ENCODE data around the gene WASF2. TPM values are rescaled to one million over a fixed set of nuclear protein-coding genes. Genes with fewer than 3 reads are reported as not detected.

Gene WASF2
- total and polyA plus RNA-seq, 2 of the 13 experiments (the other 11 are each of a cell fraction or from before 2014, with no cell fraction given): 10.4 to 27.7 TPM

DNA sequence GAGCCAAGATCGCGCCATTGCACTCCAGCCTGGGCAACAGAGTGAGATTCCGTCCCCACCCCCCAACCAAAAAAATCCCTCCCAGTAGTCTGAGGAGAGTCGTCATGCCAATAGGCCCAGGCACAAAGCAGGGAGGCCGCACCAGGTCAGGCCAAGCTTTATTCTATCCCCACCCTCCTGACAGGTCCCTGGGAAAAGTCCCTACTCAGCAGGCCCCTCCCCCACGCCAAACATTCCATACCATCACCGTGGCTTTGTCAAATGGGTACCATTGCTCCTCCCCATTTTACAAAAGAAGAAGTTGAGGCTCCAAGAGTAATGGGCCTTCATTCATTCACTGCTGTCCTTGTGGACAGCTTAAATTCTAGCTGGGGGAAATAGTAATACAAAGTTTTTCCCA, 92.2 kb downstream of the WASF2 start:
- DNase-seq (ENCODE audit: low spot score): no peak
- no peak overlapping the region for H3K9ac ChIP-seq (ENCODE audit: insufficient read depth, low read depth, low read length)
- H3K4me1 ChIP-seq (ENCODE audit: insufficient read depth, low read length): peaks cover 12% of the 10 kb centered on the region; the same call in 1 of the 2 replicates
- 52% methylated on average over 5 of the region's 7 CpGs for WGBS (ENCODE audit: low lambda C conversion rate)
- intact Hi-C loops (cut with micrococcal nuclease; ENCODE audit: unreplicated experiment) (loop anchor here (10.0 kb wide), 1 partner anchor 267 kb away; no protein-coding TSS in a partner anchor), in situ Hi-C loops (cut with HindIII; ENCODE audit: extremely low pct_ligation_motif_present, low pct_unique_long_range_greater_than_20kb) (no loop called here)
- H3K27ac ChIP-seq (ENCODE audit: extremely low read length, insufficient read depth, low read length): no peak overlapping the region
- no peak for ATAC-seq
- TF ChIP-seq, protein P1, sequence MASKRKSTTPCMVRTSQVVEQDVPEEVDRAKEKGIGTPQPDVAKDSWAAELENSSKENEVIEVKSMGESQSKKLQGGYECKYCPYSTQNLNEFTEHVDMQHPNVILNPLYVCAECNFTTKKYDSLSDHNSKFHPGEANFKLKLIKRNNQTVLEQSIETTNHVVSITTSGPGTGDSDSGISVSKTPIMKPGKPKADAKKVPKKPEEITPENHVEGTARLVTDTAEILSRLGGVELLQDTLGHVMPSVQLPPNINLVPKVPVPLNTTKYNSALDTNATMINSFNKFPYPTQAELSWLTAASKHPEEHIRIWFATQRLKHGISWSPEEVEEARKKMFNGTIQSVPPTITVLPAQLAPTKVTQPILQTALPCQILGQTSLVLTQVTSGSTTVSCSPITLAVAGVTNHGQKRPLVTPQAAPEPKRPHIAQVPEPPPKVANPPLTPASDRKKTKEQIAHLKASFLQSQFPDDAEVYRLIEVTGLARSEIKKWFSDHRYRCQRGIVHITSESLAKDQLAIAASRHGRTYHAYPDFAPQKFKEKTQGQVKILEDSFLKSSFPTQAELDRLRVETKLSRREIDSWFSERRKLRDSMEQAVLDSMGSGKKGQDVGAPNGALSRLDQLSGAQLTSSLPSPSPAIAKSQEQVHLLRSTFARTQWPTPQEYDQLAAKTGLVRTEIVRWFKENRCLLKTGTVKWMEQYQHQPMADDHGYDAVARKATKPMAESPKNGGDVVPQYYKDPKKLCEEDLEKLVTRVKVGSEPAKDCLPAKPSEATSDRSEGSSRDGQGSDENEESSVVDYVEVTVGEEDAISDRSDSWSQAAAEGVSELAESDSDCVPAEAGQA (IDR thresholded peaks at IDR 0.05; ENCODE audit: low read depth): no peak
- TF ChIP-seq, protein P1 (CRISPR knock-in tag; IDR thresholded peaks at IDR 0.05; ENCODE audit: borderline replicate concordance): no peak
- TF ChIP-seq ZNF629 (CRISPR knock-in tag; conservative IDR thresholded peaks at IDR 0.05) (no peak), MAFF (IDR thresholded peaks at IDR 0.05; ENCODE audit: low read depth, low read length) (0 out of 2 replicates have a peak, but pooled peaks have one; percentile 3)
- TF ChIP-seq, protein P2, sequence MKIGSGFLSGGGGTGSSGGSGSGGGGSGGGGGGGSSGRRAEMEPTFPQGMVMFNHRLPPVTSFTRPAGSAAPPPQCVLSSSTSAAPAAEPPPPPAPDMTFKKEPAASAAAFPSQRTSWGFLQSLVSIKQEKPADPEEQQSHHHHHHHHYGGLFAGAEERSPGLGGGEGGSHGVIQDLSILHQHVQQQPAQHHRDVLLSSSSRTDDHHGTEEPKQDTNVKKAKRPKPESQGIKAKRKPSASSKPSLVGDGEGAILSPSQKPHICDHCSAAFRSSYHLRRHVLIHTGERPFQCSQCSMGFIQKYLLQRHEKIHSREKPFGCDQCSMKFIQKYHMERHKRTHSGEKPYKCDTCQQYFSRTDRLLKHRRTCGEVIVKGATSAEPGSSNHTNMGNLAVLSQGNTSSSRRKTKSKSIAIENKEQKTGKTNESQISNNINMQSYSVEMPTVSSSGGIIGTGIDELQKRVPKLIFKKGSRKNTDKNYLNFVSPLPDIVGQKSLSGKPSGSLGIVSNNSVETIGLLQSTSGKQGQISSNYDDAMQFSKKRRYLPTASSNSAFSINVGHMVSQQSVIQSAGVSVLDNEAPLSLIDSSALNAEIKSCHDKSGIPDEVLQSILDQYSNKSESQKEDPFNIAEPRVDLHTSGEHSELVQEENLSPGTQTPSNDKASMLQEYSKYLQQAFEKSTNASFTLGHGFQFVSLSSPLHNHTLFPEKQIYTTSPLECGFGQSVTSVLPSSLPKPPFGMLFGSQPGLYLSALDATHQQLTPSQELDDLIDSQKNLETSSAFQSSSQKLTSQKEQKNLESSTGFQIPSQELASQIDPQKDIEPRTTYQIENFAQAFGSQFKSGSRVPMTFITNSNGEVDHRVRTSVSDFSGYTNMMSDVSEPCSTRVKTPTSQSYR (CRISPR knock-in tag; IDR thresholded peaks at IDR 0.05; ENCODE audit: borderline replicate concordance): peak; percentile 37; the same call in 1 of the 2 replicates
- BruUV-seq (replicated peaks): no TSS peak
- H4K20me1 ChIP-seq (ENCODE audit: insufficient read depth, low read length): no peaks in the 10 kb centered on the region
- H3K79me2 ChIP-seq (ENCODE audit: insufficient read depth, low read length): no peaks in the 10 kb centered on the region
- H3K4me2 ChIP-seq (ENCODE audit: low read depth, low read length): no peak overlapping the region
- ChIA-PET CTCF (ENCODE audit: low intra/inter-chr PET ratio, low total read pairs) (no interaction called here), POLR2A (interaction anchor here (1.1 kb wide), 1 partner anchor 210 kb away, joined by 3 read pairs; no protein-coding TSS in a partner anchor)
- no peak overlapping the region for H3K4me3 ChIP-seq (replicated peaks in 1 of 3; ENCODE audit: insufficient read depth in 1 of 3, low read depth in 2 of 3, low read length in 3 of 3)
- H2AFZ ChIP-seq (ENCODE audit: low read length): no peak overlapping the region
- no peak for FAIRE-seq
- no peaks in the 10 kb centered on the region for H3K9me3 ChIP-seq (ENCODE audit: low read length)
- 0 out of 5 replicates have a peak, but pooled peaks cover 0 to 2% of the 10 kb centered on the region in 2 experiments for H3K27me3 ChIP-seq (ENCODE audit: control insufficient read depth in 1 of 2, insufficient read depth in 2 of 2, low read length in 2 of 2)
- H3K36me3 ChIP-seq (replicated peaks in 1 of 2; ENCODE audit: control insufficient read depth in 1 of 2, insufficient read depth in 2 of 2, low read length in 2 of 2): no peaks in the 10 kb centered on the region
